CD4-positive, alpha-beta T cell treated with Interleukin-6 at 100 ng/mL for 8 hours (primary cell): ENCODE measurements around the gene FERD3L.

Experiments used
- DNase-seq: peaks from one replicate; pipeline ENCODE4 v3.0.0-alpha.2; 2020; ENCODE audit warnings: mixed read lengths, low spot score

Gene FERD3L

DNA sequence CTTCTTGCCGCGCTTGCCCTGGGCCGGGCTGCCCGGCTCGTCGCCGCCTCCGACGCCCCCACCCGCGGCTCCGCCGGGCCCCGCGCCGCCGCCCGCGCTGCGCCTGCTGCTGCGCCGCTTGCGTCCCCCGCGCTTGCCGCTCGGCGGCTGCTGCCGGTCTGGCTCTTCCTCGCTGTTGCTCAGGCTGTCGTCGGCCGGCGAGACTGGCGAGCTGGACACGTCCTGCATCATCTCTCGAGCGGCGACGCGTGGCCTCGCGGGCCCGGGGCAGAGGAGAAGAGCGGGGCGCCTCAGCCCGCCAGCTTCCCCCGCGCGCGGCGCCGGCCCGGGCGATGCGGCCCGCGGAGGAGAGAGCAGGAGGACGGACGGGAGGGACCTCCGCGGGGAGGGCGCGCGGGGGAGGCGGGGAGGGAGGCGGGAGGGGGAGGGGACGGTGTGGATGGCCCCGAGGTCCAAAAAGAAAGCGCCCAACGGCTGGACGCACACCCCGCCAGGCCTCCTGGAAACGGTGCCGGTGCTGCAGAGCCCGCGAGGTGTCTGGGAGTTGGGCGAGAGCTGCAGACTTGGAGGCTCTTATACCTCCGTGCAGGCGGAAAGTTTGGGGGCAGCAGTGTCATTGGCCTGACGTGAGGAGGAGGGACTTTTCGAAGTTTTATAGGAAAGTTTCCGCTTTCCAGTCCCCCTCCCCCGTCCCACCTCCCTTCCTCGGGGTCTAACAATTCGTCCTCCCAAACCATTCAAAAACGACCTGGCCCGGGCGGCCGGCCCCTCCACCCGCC is 27.9 kb downstream of the FERD3L start, which contains the start of gene TWIST1:
TWIST1 (minus strand) TSS at position 546 of the 779 bp plus-strand sequence; CDS start at position 231, 315 bp downstream.
- DNase-seq: no peak

DNA sequence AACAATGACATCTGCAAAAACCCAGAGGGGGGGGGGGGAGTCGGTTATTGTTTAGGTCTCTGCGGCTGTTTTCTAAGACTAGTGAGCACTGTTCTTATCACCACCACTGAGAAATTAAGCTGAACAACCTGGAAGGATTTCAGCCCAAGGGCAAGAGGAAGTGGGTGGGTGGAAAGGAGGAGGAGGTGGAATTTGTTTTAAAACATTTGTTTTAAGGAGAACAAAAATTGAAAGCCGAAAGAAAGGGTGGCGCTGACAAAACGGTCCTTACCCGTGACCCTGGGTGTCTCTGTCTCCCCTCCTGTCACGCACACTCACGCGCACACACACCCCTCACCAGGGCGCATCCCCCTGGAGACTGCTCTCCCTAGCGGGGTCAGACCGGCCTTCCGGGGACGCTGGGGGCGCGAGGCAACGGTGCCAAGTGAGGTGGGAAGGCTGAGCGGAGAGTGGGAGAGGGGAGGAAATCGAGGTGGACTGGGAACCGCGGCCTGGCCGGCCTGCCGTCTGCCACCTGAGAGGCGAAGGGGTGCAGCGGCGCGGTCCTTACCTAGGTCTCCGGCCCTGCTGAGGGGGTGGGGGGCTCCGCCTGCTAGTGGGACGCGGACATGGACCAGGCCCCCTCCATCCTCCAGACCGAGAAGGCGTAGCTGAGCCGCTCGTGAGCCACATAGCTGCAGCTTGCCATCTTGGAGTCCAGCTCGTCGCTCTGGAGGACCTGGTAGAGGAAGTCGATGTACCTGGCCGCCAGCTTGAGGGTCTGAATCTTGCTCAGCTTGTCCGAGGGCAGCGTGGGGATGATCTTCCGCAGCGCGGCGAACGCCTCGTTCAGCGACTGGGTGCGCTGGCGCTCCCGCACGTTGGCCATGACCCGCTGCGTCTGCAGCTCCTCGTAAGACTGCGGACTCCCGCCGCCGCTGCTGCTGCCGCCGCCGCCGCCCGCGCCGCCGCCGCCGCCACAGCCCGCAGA is 28.8 kb downstream of the FERD3L start:
- no peak for DNase-seq

DNA sequence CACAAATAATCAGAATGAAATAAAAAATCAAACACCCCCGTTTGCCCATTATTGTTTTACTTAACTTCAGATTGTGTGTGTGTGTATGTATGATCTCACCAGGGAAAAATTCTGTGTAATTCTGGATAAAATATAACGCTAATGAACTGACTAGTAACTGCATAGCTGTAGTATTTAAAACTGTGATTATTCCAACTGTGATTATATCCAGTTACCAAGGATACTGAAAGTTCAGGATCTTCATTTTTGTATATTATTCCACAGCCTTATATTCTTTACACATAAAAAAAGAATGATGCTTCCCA is 30.7 kb downstream of the FERD3L start:
- no peak for DNase-seq

DNA sequence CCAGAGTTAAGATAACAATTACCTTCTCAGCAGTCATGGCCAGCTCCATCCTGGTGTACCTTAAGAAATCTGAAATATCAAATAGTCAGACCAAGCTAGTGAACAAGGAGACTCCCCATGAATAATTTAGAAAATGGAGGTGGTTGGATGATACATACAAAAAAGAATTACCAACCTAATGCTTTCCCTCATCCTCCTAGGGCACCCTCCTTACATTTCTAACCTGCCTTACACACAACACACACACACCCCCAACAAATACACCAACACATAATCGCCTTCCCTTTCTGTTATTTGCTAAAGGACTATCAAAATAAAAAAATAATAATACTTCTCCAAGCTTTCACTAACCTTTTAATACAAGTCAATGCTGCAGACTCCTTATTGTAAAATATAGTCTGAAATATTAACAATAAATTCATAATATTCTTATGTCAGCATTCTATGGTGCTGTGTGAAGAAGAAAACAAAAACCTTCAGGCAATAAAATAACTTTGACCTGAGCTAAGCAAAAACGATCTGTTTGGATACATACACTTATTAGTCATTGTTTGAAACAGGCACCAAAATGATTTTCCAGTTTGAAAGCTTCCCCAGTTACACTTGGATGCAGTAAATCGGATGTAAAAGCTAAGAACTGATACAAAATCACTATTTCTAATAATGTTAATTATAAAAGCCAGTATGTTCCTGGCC is 31.2 kb downstream of the FERD3L start:
- no peak for DNase-seq

DNA sequence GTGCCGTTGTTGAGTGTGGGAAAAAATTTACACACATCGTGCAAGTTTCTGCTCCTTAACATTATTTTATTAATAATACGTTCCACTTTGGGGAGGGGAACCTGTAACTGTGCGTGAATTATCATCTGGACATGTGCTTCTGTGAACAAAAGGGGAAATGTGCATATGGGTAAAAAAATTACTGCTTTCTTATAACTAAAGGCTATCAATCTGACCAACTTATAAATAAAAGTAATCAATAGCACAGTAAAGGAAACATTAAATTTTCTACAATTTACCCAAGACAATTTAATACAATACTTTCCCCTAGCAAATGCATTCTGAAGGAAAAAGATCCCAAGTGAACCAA is 32.2 kb downstream of the FERD3L start:
- DNase-seq: no peak

DNA sequence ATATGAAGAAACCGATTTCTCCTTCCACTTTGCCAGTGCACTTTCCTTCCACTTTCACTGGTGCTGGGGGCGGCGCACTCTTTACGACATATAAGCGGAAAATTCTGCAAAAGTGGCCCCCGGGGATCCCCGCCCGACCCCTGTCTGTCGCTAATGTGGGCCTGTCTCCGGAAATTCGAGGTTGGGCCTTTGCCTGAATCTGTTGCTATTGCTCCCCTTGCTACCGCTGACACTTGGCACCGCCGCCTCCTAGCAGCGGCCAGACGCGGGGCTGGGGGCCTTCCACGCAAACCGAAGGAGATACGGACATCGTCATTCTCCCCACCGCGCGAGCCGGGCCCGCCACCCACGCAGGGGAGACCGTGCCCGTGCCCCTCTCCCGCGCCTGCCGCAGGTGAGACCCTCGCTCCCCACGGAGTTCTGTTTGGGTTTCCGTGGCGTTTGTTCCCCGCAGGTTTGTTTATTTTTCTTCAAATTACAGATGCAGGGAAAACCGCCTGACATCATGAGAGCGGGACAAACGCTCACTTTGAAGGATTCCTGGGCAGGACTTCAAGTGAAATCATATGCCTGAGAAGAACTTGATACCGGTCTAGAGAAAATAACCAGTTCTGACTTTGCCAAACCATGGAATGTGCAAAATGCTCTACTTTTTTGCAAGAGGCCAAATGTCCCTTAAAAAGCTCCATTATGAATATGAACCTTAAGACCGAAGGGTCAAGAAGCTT is 32.8 kb downstream of the FERD3L start:
- no peak for DNase-seq

DNA sequence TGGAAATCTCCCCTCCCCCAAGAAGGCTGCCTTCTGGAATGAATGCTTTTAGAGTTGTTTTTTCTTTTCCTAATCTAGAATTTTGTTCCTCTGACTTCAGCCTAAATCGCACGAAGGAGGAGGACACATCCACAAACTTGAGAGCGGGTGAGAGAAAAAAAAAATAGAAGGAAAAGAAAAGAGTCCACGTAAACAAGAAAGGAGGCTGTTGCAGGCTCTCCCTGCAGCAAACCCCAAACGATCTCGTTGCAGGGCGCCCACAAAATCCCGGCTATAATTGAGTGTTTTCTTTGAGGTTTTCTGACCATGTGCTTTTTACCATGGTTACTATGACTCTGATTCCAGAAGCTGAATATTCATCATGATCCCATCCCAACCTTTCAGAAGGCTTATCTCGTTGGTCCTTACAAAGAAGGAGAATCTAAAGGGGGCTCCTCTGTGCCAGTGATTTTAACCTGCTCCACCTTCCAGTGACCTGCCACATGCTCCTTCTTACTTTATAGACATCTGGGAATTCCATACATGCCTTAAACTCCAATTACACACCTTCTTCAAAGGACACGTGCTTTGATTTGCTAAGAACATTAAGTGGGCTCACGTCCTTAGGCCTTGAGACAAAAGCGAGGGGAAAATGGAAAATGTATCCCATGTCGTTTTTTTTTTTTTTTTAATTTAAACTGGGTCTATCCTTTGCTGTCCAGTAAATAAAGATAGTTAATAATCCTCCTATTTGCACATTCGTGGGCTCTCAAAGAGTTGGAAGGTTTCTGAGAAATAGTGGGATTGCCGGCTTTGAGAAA is 33.5 kb downstream of the FERD3L start:
- no peak for DNase-seq

DNA sequence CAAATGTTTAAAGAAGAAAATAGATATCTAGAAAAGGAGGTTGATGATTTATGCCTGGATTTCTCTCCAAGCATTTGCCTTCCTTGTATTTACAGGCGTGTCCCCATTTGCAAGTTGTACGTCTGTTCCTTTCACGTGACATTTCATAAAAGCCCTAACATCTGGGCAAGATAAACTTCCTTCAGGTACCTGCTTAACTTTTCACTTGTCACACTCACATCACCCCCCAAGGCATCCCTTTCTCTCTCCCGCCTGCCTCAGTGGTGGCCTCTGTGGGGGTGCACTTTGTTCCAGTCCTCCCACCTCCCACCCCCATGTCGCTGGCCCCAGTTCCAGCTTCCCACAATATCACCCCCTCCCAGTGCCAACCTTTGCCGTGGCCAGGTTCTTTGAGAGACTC is 34.4 kb downstream of the FERD3L start:
- no peak for DNase-seq

DNA sequence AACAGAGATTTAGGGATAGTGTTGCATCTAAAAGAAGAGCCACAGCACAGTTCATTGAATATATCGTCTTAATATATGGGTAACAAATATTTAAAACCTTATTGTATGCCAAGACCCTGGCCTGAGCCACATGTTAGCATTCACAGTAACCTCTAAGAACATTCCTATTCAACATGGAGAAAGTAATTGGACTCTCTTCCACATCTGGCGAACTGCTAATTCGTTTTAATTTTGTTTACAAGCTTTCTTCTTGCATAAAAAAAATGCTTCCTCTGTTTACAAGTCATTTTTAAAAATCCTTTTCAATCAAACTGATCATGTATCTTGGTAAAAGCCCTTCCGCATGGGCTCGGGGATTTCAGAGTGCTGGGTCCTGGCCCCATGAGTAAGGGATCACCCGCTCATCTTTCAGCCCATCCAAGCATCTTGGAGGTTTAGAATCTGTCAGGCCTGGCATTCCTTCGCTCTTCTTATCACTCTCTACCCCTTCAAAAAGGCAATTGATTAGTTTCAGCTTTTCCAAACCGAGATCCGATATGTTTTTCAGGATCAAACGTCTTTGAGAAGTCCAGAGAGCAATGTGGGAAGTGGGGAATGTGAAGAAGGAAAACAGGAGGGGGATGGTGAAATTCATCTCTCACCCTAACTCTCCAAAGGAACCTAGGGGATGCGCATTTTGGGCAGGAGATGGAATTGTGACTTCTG is 35.0 kb downstream of the FERD3L start:
- no peak for DNase-seq

DNA sequence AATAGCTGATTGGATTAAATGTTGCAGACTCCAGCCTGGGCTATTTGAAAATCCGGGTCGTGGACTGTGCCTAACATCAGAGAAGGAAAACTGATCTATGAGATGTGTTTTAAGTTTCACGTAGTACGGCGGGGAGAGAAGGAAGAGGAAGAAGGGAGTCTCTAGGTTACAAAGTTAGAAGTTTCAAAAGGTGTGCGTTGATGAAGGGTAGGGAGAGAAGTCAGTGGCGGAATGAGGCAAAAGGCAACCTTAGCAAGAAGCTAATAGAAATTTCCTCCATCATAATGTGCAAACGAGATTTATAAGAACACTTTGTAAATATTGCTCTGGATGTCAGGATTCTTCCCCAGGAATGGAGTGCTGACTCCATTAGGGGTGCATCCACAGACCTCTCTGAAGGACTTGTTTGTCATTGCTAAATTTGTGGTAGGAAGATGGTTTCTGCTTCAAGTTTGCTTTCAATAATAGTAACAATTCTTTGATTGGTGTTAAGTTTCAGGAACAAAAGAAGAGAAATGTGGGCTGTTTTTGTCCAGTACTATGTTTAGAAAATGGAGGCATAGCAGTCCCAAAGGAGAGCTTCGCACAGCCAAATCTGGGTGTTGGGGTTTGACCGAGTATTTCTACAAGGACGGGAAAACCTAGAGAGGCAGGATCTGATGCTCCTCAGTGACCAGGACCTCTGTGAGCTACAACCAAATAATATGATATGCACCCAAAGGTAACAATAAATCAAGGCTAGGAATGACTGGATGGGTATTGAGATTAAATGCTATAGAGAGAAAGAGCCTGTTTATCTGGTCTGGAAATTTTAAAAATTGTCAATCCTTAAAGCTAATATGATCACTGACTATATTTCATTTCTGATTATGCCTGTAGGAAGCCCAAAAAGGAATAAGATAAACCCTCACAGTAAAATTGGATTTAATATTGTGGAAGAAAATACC is 35.9 kb downstream of the FERD3L start:
- no peak for DNase-seq

DNA sequence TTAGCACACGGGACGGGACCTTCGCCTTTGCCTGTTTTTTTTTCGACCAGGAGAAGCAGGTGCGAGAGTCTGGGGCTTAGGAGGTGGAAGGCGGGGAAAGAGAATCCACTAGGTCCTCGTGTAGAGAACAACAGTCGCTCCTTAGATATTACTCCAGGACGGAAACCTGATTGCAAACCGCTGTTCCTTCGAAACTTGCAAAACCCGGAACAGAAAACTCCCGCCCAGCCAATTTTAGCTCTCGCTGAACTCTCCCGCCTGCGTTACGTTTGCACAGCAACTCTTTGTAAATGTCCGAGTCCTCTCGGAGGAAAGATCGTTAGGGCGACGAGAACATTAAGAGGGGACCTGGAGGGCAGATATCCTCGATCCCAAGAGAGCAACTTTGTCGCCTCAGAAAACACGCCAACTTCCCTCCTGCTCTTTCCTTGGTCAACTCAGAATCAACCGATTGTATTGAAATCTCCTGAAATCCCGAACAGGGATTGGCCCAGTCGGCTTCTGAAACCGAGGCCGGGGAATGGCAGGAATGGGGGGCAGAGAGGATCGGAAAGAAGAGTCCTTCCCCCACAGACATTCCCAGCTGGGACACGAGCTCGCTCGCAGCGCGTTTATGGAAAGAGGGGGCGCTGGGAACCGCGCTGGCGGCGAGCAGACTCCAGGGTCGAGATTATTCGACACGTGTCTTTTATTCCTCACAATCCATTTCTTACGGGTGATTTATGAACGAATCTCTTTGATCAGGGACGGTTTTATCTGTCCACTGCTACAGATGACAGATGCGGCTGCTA is 37.7 kb downstream of the FERD3L start:
- no peak for DNase-seq

DNA sequence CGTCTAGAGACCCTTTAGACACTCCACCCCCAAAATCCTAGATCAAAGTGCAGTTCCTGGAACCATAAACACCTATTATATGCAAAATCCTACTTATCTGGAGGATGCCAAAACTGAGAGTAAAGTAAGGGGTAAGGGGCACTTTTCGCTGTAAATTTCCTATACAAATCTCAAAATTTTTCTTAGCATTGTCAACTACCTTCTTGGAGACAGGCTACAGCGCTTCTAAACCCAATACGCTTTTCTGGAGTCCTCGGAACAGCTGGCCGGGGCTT is 38.2 kb downstream of the FERD3L start:
- no peak for DNase-seq

DNA sequence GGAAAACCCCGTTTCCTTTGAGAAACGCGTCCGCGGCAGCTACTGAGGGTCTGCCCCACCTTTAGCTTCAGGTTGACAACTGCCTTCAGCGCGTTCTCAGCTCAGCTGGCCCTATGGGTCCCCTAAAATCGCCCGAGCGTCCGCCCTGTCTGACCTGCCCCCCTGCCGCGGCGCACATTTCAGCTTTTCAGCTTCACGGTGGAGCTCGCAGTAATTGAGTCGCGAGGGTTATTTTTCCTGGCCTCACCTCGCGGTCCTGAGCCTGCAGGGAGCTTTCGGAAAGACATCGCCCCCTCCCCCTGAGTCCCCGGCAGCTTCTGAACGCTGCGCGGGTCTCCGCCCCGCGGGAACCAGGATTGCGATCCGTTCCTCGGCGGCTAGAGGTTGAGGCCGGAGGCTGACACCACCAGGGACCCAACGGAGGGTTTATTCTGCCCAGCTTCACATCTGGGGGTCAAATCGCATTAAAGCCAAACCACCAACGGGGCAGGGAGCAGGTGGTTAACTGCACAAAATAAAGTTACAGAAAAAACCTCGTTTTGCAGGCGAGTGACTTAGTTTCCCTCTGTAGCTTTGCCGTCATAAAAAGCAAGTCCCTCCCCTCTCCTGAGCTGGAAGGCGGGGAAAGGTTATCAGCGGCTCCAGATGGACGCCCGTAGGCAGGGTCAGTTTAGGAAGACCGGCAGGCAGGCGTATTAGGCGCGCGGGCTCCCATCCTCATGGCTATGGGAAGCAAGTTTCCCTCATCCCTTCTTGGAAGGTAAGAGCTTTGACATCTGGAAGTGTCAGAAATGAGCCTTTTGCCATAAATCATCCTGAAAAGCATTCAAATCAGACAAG is 38.8 kb downstream of the FERD3L start:
- DNase-seq: no peak

DNA sequence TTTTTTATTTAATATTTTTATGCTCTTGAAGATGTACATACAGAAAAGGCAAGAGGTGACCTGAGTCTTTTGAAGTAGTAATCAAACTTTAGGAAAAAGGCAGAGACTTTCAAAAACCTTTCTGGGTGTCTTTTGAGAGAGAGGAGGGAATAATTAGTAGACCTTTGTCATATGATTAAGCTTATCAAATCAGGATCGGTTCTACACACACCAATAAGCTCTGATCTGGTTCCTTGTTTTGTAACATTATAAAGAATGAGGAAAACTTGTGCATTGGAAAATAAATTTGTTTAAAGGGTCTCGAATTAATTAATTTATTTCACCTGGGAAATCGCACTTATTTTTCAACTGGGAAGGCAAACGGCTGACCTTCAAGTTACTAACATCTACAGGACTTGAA is 39.7 kb downstream of the FERD3L start:
- no peak for DNase-seq

DNA sequence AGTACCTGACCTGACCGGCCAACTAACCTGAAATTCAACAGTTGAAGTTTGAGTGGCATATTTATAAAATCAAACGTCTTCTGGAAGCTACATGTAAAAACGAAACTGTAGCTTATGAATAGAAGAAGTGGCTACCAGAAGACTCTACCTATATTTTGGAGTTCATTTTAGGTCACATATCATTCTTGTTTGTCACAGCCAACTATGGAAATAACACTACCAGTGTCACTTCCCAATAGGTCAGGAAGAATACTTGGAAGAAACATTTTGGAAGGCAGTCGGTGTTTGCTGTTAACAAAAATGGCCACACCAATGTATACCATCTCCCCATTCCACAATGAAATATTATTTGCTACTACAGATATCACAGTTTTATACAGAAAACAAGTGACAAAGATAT is 40.4 kb downstream of the FERD3L start:
- no peak for DNase-seq

DNA sequence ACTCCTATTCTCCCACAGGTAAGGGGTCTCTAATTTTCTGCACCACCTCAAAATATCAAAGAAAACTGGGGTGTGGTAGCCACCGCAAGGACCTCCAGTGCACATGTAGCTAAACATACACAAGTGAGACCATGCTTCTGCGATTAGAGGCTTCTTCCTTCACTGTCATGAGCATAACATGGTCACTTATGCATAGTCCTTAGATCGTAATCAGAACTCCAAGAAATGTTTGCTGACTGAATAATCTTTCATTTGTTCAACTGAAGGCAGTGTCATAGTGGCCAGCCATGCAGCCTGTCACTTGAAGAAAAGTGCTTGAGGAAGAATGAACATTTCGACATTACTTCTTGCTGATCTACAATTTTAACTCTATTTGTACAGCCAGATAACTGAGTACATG is 42.3 kb downstream of the FERD3L start:
- no peak for DNase-seq

DNA sequence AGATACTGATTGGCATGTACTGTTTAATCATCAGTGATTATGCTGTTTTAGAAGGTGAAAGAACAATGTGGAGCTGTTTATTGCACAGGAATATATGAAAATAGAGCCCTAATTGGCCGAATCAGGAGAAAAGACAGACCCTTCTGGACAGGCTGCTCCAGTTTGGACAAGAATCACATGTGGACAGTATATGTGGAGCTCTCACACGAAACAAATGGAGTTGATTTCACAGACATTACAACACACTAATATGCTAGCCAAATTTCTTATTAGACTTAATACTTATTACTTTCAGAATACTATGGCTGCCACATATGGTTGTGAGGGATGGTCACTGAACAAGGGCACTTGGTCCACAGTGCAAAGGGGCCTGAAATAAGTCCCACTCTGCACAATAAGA is 43.3 kb downstream of the FERD3L start:
- no peak for DNase-seq

DNA sequence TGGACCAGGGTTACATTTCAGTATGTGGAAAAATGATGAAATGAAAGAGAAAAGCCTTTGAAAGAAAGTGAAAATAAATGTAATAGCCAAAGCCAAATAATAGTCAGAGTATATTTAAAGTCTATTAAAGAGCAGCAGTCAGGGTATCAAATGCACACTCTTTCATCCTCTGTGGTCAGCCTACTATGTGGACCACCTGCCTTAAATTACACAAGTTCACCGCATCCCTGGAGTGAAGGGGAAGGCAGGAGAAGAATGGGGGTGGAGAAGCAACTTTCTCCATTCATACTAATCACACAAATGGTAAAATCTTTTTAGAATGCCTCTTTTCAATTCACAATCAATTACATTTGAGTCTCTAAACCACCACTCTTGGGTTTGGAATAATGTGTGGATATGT is 43.7 kb downstream of the FERD3L start:
- DNase-seq: no peak
